GM23338 (cell line): ENCODE data around the gene HES4. TPM values are rescaled to one million over a fixed set of nuclear protein-coding genes. Genes with fewer than 3 reads are reported as not detected.

Source experiments
- ATAC-seq: fragments of 200-7000 bp; cut with Tn5 transposase; 3 replicates; pipeline ENCODE4 v1.9.1; 2020
- DNase-seq: peaks from one replicate; pipeline ENCODE4 v3.0.0-alpha.2; 2015; ENCODE audit warnings: low spot score
- H2AFZ ChIP-seq: fragments of 200-600 bp; sonication (generic); 2 replicates; pipeline ENCODE4 v1.8.0; 2016; ENCODE audit warnings: antibody characterized with exemption, mild to moderate bottlenecking, moderate library complexity
- H3F3A ChIP-seq: fragments of 200-600 bp; sonication (generic); replicated peaks from 2 replicates; pipeline ENCODE4 v1.8.0; 2017; ENCODE audit warnings: antibody characterized with exemption, mixed run types, low read depth
- H3K27ac ChIP-seq: fragments of 200-600 bp; sonication (generic); 2 replicates; pipeline ENCODE4 v1.6.1; 2016; ENCODE audit warnings: low read depth
- H3K27me3 ChIP-seq: fragments of 200-600 bp; sonication (generic); 2 replicates; pipeline ENCODE4 v1.8.0; 2016; ENCODE audit warnings: mild to moderate bottlenecking, mixed run types, moderate library complexity; ENCODE audit not compliant: insufficient read depth
- H3K36me3 ChIP-seq: fragments of 200-600 bp; sonication (generic); 2 replicates; pipeline ENCODE4 v1.8.0; 2016; ENCODE audit warnings: mild to moderate bottlenecking; ENCODE audit not compliant: insufficient read depth
- H3K4me1 ChIP-seq: fragments of 200-600 bp; sonication (generic); 2 replicates; pipeline ENCODE4 v1.8.0; 2016; ENCODE audit warnings: mild to moderate bottlenecking, moderate library complexity; ENCODE audit not compliant: insufficient read depth
- H3K4me2 ChIP-seq: fragments of 200-600 bp; sonication (generic); 2 replicates; pipeline ENCODE4 v1.7.1; 2017; ENCODE audit warnings: mixed run types
- H3K4me3 ChIP-seq: fragments of 200-600 bp; sonication (generic); 2 replicates; pipeline ENCODE4 v1.6.1; 2016; ENCODE audit warnings: mixed run types
- H3K79me2 ChIP-seq: fragments of 200-600 bp; sonication (generic); replicated peaks from 2 replicates; pipeline ENCODE4 v1.8.0; 2017; ENCODE audit warnings: mild to moderate bottlenecking; ENCODE audit not compliant: insufficient read depth
- H3K9me2 ChIP-seq: fragments of 200-600 bp; sonication (generic); 2 replicates; pipeline ENCODE4 v1.8.0; 2017; ENCODE audit not compliant: insufficient read depth
- H4K20me1 ChIP-seq: fragments of 200-600 bp; sonication (generic); replicated peaks from 2 replicates; pipeline ENCODE4 v1.8.0; 2017; ENCODE audit warnings: mild to moderate bottlenecking; ENCODE audit not compliant: insufficient read depth
- H3K27ac Mint-ChIP-seq: 2 replicates; pipeline ENCODE4 v1.8.0; 2020; ENCODE audit warnings: inconsistent platforms, mild to moderate bottlenecking, moderate library complexity, mixed read lengths
- H3K27me3 Mint-ChIP-seq: 3 replicates; pipeline ENCODE4 v1.8.0; 2022; ENCODE audit warnings: low read depth, mild to moderate bottlenecking, moderate library complexity, mixed read lengths, inconsistent platforms; ENCODE audit not compliant: insufficient read depth, poor library complexity
- H3K36me3 Mint-ChIP-seq: 3 replicates; pipeline ENCODE4 v1.8.0; 2021; ENCODE audit warnings: low read depth, mild to moderate bottlenecking, inconsistent platforms, moderate library complexity, mixed read lengths
- H3K4me1 Mint-ChIP-seq: 3 replicates; pipeline ENCODE4 v1.8.0; 2020; ENCODE audit warnings: mild to moderate bottlenecking, inconsistent platforms, mixed read lengths
- H3K4me3 Mint-ChIP-seq: 3 replicates; pipeline ENCODE4 v1.8.0; 2021; ENCODE audit warnings: moderate library complexity, mild to moderate bottlenecking, inconsistent platforms, mixed read lengths
- H3K9me3 Mint-ChIP-seq: 3 replicates; pipeline ENCODE4 v1.8.0; 2020; ENCODE audit warnings: moderate library complexity, mild to moderate bottlenecking, inconsistent platforms, mixed read lengths
- CREB1 ChIP-seq: fragments of 250-450 bp; sonication (Bioruptor Pico); IDR thresholded peaks from 2 replicates; pipeline ENCODE4 v1.5.0; 2020; ENCODE audit warnings: low read depth, mild to moderate bottlenecking, moderate library complexity
- CTCF ChIP-seq, 2 experiments: fragments of 200-600 bp in 1 of 2; sonication (generic) in 1 of 2; conservative IDR thresholded peaks; 2 replicates each; pipeline versions ENCODE4 v1.5.1 to v1.6.1; 2016 to 2017; ENCODE audit warnings: antibody characterized with exemption in 2 of 2, low read depth in 2 of 2, mild to moderate bottlenecking in 2 of 2, moderate library complexity in 1 of 2
- ETS1 ChIP-seq: IDR thresholded peaks from 2 replicates; pipeline ENCODE4 v1.6.1; 2016; ENCODE audit warnings: antibody characterized with exemption
- EZH2phosphoT487 ChIP-seq: fragments of 200-600 bp; sonication (generic); IDR thresholded peaks from one replicate; pipeline ENCODE4 v1.8.1; 2018; ENCODE audit warnings: antibody characterized with exemption; ENCODE audit not compliant: unreplicated experiment
- JUNB ChIP-seq: IDR thresholded peaks from one replicate; pipeline ENCODE4 v1.6.1; 2016; ENCODE audit warnings: antibody characterized with exemption; ENCODE audit not compliant: unreplicated experiment
- NANOG ChIP-seq: IDR thresholded peaks from 2 replicates; pipeline ENCODE4 v1.6.1; 2016; ENCODE audit warnings: antibody characterized with exemption, borderline replicate concordance
- STAT1 ChIP-seq: IDR thresholded peaks from one replicate; pipeline ENCODE4 v1.6.1; 2016; ENCODE audit warnings: antibody characterized with exemption; ENCODE audit not compliant: unreplicated experiment
- ZNF114 ChIP-seq: fragments of 250-450 bp; sonication (Bioruptor Pico); IDR thresholded peaks from 2 replicates; pipeline ENCODE4 v1.5.0; 2020; ENCODE audit warnings: mild to moderate bottlenecking, moderate library complexity
- polyA plus RNA-seq: library from polyadenylated mRNA; unstranded; fragments of >200 nt; fragmentation: Nextera tagmentation; extraction: Ambion mirVana; gene quantifications from 2 replicates; pipeline ENCODE4 v1.2.1, GENCODE V29; 2016
- total RNA-seq: library from RNA; depleted of rRNA; stranded (reverse); fragments of >200 nt; shearing (Covaris generic); gene quantifications from 2 replicates; pipeline ENCODE4 v1.2.3, GENCODE V29; 2014

The HES4 gene
- total and polyA plus RNA-seq, 2 experiments from 2014 or later: 2.3 to 6.7 TPM

GRCh38 chr1:1039145-1039910 lies 39.4 kb upstream of the HES4 start (continued):
- no peak for TF ChIP-seq NANOG
- TF ChIP-seq CTCF (conservative IDR thresholded peaks at IDR 0.05; ENCODE audit: low read depth in 2 of 2): no peak

GRCh38 chr1:1038694-1039093 lies 38.8 kb upstream of the HES4 start:
- no peak overlapping the region for H2AFZ ChIP-seq
- H3F3A ChIP-seq: no peaks in the 10 kb centered on the region
- H3K4me1 ChIP-seq: peaks cover 12% of the 10 kb centered on the region; the same call in 1 of the 2 replicates
- Mint-ChIP-seq H3K4me3 (no peak overlapping the region), H3K27me3 (peaks cover 49% of the 10 kb centered on the region), H3K36me3 (peaks cover 6% of the 10 kb centered on the region; the same call in 2 of the 3 replicates), H3K9me3 (no peaks in the 10 kb centered on the region; the same call in 2 of the 3 replicates), H3K4me1 (peaks cover 4% of the 10 kb centered on the region; the same call in 2 of the 3 replicates), H3K27ac (no peak overlapping the region)
- H3K79me2 ChIP-seq: no peaks in the 10 kb centered on the region
- no peak overlapping the region for H3K4me2 ChIP-seq
- H3K27me3 ChIP-seq: peaks cover 58% of the 10 kb centered on the region
- no peak overlapping the region for H3K27ac ChIP-seq
- no peak overlapping the region for H3K4me3 ChIP-seq
- H3K36me3 ChIP-seq: no peaks in the 10 kb centered on the region; the same call in 1 of the 2 replicates
- peaks cover 30% of the 10 kb centered on the region for H4K20me1 ChIP-seq
- no peaks in the 10 kb centered on the region for H3K9me2 ChIP-seq
- no peak for TF ChIP-seq ZNF114 (CRISPR knock-in tag)
- no peak for TF ChIP-seq JUNB
- TF ChIP-seq CREB1 (CRISPR knock-in tag): no peak
- no peak for TF ChIP-seq CTCF (conservative IDR thresholded peaks at IDR 0.05; ENCODE audit: low read depth in 2 of 2)
- TF ChIP-seq EZH2phosphoT487: no peak
- TF ChIP-seq NANOG: no peak
- TF ChIP-seq STAT1: no peak
- TF ChIP-seq ETS1: no peak
- no peak for DNase-seq
- ATAC-seq: no peak
